ENCODE measurements around the gene WDR46. TPM values are rescaled to one million over a fixed set of nuclear protein-coding genes. Genes with fewer than 3 reads are reported as not detected.

WDR46 gene
- polyA plus RNA-seq, 3 donors: 33.3 to 41.0 (median 37.3) TPM

DNA sequence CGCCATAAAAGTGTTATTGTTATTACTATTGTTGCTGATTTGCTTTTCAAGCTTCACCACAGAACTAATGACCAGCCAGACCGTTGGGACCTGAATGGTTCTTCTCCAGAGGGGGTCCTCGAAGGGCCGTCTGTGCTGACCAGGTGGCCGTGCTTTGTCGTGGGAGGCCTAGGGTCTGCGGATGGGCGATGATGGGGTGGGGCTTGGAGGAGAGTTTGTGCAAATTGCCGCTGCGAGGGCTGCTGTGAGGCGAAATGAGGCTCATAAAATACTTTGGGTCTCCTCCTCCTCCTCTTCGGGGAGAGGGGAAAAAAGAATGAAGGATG lies 34.5 kb upstream of the WDR46 start:
- WGBS (ENCODE audit: insufficient coverage): 0% methylated on average over 3 of the region's 12 CpGs
- Mint-ChIP-seq H3K36me3 (peaks cover 26 to 29% of the 10 kb centered on the region in 2 donors), H3K27ac (peak overlapping the region; percentile 94 to 99 (median 97)), H3K27me3 (ENCODE audit: low read depth in 3 of 3) (peaks cover 0 to 2% (median under 1%) of the 10 kb centered on the region in 3 donors), H3K4me1 (peaks cover 50% of the 10 kb centered on the region), H3K9me3 (peaks cover 0 to 1% (median 0%) of the 10 kb centered on the region in 7 donors), H3K4me3 (peak overlapping the region; percentile 90 to 98)
- peaks cover 27 to 29% of the 10 kb centered on the region in 2 donors for H3K36me3 ChIP-seq (replicated peaks in 1 of 2; ENCODE audit: control insufficient read depth in 1 of 2, insufficient read depth in 2 of 2, low read length in 2 of 2)
- H2AFZ ChIP-seq (ENCODE audit: insufficient read depth, low read depth, low read length, poor library complexity, severe bottlenecking): peak overlapping the region; percentile 84
- peaks cover 41 to 51% of the 10 kb centered on the region in 2 donors for H3K4me1 ChIP-seq (ENCODE audit: control insufficient read depth in 1 of 2, insufficient read depth in 2 of 2, low read length in 2 of 2)
- H3K79me2 ChIP-seq (ENCODE audit: insufficient read depth, low read length): peaks cover 43% of the 10 kb centered on the region
- H3K9me3 ChIP-seq (replicated peaks in 1 of 2; ENCODE audit: control insufficient read depth in 1 of 2, insufficient read depth in 1 of 2, low read length in 2 of 2): no peaks in the 10 kb centered on the region
- H4K20me1 ChIP-seq (ENCODE audit: insufficient read depth, low read length): peaks cover 32% of the 10 kb centered on the region
- H3K9ac ChIP-seq (ENCODE audit: insufficient read depth, low read length, poor library complexity, severe bottlenecking): peak overlapping the region; percentile 82
- no peaks in the 10 kb centered on the region for H3K27me3 ChIP-seq (ENCODE audit: control insufficient read depth in 2 of 2, insufficient read depth in 2 of 2, low read length in 2 of 2)
- peak overlapping the region; percentile 78 to 95 (median 86) for H3K4me3 ChIP-seq (replicated peaks in 1 of 3; ENCODE audit: low read depth in 2 of 3, low read length in 3 of 3)
- intact Hi-C loops (cut with micrococcal nuclease): no loop called here
- H3K4me2 ChIP-seq (replicated peaks; ENCODE audit: extremely low read depth, low read length, poor library complexity, severe bottlenecking): peak overlapping the region; percentile 100
- TF ChIP-seq, protein P1, sequence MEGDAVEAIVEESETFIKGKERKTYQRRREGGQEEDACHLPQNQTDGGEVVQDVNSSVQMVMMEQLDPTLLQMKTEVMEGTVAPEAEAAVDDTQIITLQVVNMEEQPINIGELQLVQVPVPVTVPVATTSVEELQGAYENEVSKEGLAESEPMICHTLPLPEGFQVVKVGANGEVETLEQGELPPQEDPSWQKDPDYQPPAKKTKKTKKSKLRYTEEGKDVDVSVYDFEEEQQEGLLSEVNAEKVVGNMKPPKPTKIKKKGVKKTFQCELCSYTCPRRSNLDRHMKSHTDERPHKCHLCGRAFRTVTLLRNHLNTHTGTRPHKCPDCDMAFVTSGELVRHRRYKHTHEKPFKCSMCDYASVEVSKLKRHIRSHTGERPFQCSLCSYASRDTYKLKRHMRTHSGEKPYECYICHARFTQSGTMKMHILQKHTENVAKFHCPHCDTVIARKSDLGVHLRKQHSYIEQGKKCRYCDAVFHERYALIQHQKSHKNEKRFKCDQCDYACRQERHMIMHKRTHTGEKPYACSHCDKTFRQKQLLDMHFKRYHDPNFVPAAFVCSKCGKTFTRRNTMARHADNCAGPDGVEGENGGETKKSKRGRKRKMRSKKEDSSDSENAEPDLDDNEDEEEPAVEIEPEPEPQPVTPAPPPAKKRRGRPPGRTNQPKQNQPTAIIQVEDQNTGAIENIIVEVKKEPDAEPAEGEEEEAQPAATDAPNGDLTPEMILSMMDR (IDR thresholded peaks at IDR 0.05): no peak
- H3K27ac ChIP-seq (ENCODE audit: low read depth in 1 of 2, low read length in 2 of 2): peak overlapping the region; percentile 84 to 97
- DNase-seq: no peak

DNA sequence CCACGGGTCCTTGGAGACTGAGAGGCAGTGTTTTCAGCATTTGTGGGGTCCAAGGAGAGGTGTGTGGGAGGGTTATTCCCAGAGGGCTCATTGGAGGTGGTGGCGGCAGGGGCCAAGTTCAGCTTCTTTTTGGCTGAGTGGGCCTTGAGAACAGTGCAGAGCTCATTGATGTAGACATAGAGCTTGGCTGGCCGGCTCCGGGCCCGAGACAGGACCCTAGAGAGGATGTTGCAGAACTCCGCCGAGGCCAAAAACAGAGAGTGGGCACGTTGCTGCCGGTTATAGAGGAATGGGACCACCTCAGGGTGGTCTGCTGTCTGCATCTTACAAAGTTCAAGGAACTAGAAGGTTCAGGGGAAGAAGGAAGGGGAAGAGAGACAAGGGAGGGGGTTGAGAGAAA lies 32.2 kb upstream of the WDR46 start:
- H3K4me3 ChIP-seq (replicated peaks in 1 of 3; ENCODE audit: low read depth in 2 of 3, low read length in 3 of 3): peak overlapping the region in 1 of 3 experiments; percentile 95
- H3K4me1 ChIP-seq (ENCODE audit: control insufficient read depth in 1 of 2, insufficient read depth in 2 of 2, low read length in 2 of 2): peaks cover 57 to 69% of the 10 kb centered on the region in 2 donors
- WGBS (ENCODE audit: insufficient coverage): 82% methylated on average over 9 of the region's 9 CpGs
- Mint-ChIP-seq H3K27ac (peak overlapping the region in 5 of 7 donors; percentile 30 to 79 (median 46)), H3K4me1 (peaks cover 66% of the 10 kb centered on the region), H3K9me3 (peaks cover 0 to 3% (median 1%) of the 10 kb centered on the region in 7 donors), H3K27me3 (ENCODE audit: low read depth in 3 of 3) (peaks cover 0 to 2% (median 0%) of the 10 kb centered on the region in 3 donors), H3K4me3 (no peak overlapping the region), H3K36me3 (peaks cover 30 to 37% of the 10 kb centered on the region in 2 donors)
- TF ChIP-seq, protein P1 (IDR thresholded peaks at IDR 0.05): no peak
- H4K20me1 ChIP-seq (ENCODE audit: insufficient read depth, low read length): peaks cover 38% of the 10 kb centered on the region
- H3K27me3 ChIP-seq (ENCODE audit: control insufficient read depth in 2 of 2, insufficient read depth in 2 of 2, low read length in 2 of 2): no peaks in the 10 kb centered on the region
- H3K79me2 ChIP-seq (ENCODE audit: insufficient read depth, low read length): peaks cover 55% of the 10 kb centered on the region
- peaks cover 28 to 35% of the 10 kb centered on the region in 2 donors for H3K36me3 ChIP-seq (replicated peaks in 1 of 2; ENCODE audit: control insufficient read depth in 1 of 2, insufficient read depth in 2 of 2, low read length in 2 of 2)
- no peak overlapping the region for H2AFZ ChIP-seq (ENCODE audit: insufficient read depth, low read depth, low read length, poor library complexity, severe bottlenecking)
- no peak overlapping the region for H3K9ac ChIP-seq (ENCODE audit: insufficient read depth, low read length, poor library complexity, severe bottlenecking)
- H3K27ac ChIP-seq (ENCODE audit: low read depth in 1 of 2, low read length in 2 of 2): peak overlapping the region in 1 of 2 donors; percentile 84
- intact Hi-C loops (cut with micrococcal nuclease): no loop called here
- H3K4me2 ChIP-seq (replicated peaks; ENCODE audit: extremely low read depth, low read length, poor library complexity, severe bottlenecking): peak overlapping the region; percentile 100
- no peaks in the 10 kb centered on the region for H3K9me3 ChIP-seq (replicated peaks in 1 of 2; ENCODE audit: control insufficient read depth in 1 of 2, insufficient read depth in 1 of 2, low read length in 2 of 2)
- no peak for DNase-seq
